Measurements from ENCODE around the gene C6orf89.
"Not testable (repeated sequence)": the region's sequence is repeated elsewhere in the genome, so short reads cannot be mapped to it uniquely, and the experiment has no call there.

Gene C6orf89

GRCh38 chr6:36939005-36939404 is 53.3 kb downstream of the C6orf89 start:
- H4K91ac ChIP-seq (ENCODE audit: low read length); H3K4me3 ChIP-seq (ENCODE audit: insufficient read depth in 1 of 2, low read depth in 1 of 2, low read length in 2 of 2); H3K27ac ChIP-seq (ENCODE audit: low read length, poor library complexity, severe bottlenecking); H3K14ac ChIP-seq (ENCODE audit: low read length in 2 of 2); H2BK120ac ChIP-seq (ENCODE audit: low read depth, low read length); H4K8ac ChIP-seq (ENCODE audit: low read length); H3K18ac ChIP-seq (ENCODE audit: low read depth in 1 of 2, low read length in 2 of 2); H3K9ac ChIP-seq (ENCODE audit: low read length); H3K27me3 ChIP-seq (ENCODE audit: control insufficient read depth in 1 of 2, insufficient read depth in 1 of 2, low read length in 2 of 2); H3K4ac ChIP-seq (ENCODE audit: low read depth in 1 of 2, low read length in 2 of 2); H3K23ac ChIP-seq (ENCODE audit: low read length in 2 of 2); H3K9me3 ChIP-seq (ENCODE audit: control insufficient read depth, low read length); H3K79me1 ChIP-seq (replicated peaks; ENCODE audit: low read length, poor library complexity, severe bottlenecking); DNase-seq; H2BK5ac ChIP-seq (ENCODE audit: low read depth, low read length, poor library complexity, severe bottlenecking); H2BK12ac ChIP-seq (ENCODE audit: low read length in 2 of 2); H3K4me2 ChIP-seq (ENCODE audit: low read length, poor library complexity, severe bottlenecking); H3K36me3 ChIP-seq (ENCODE audit: control insufficient read depth in 1 of 2, insufficient read depth in 2 of 2, low read depth in 1 of 2, low read length in 2 of 2); H2BK15ac ChIP-seq (ENCODE audit: low read depth, poor library complexity, severe bottlenecking); H2AFZ ChIP-seq (ENCODE audit: low read depth, low read length): not testable (repeated sequence)
- Histone ChIP-seq H2AK5ac (ENCODE audit: low read length, severe bottlenecking) (peak overlapping the region; percentile 7), H3K4me1 (ENCODE audit: control insufficient read depth, insufficient read depth, low read depth, low read length) (peaks cover 13% of the 10 kb centered on the region)
- 89% methylated on average over 5 of the region's 5 CpGs for WGBS

- Histone ChIP-seq H4K8ac (ENCODE audit: low read length) (no peak overlapping the region), H2AFZ (ENCODE audit: low read depth, low read length) (no peak overlapping the region), H2BK120ac (ENCODE audit: low read depth, low read length) (no peak overlapping the region), H2BK5ac (ENCODE audit: low read depth, low read length, poor library complexity, severe bottlenecking) (no peak overlapping the region), H3K4me2 (ENCODE audit: low read length, poor library complexity, severe bottlenecking) (no peak overlapping the region), H3K4ac (ENCODE audit: low read depth in 1 of 2, low read length in 2 of 2) (no peak overlapping the region), H3K4me1 (ENCODE audit: control insufficient read depth, insufficient read depth, low read depth, low read length) (peaks cover 13% of the 10 kb centered on the region), H3K9ac (ENCODE audit: low read length) (no peak overlapping the region), H3K27me3 (ENCODE audit: control insufficient read depth in 1 of 2, insufficient read depth in 1 of 2, low read length in 2 of 2) (peaks cover 5 to 7% of the 10 kb centered on the region in 2 experiments), H2BK12ac (ENCODE audit: low read length in 2 of 2) (no peak overlapping the region), H2AK5ac (ENCODE audit: low read length, severe bottlenecking) (no peak overlapping the region), H3K23ac (ENCODE audit: low read length in 2 of 2) (no peak overlapping the region), H3K9me3 (ENCODE audit: control insufficient read depth, low read length) (no peaks in the 10 kb centered on the region), H4K91ac (ENCODE audit: low read length) (no peak overlapping the region), H3K14ac (ENCODE audit: low read length in 2 of 2) (no peak overlapping the region), H3K79me1 (replicated peaks; ENCODE audit: low read length, poor library complexity, severe bottlenecking) (no peaks in the 10 kb centered on the region), H3K4me3 (ENCODE audit: insufficient read depth in 1 of 2, low read depth in 1 of 2, low read length in 2 of 2) (no peak overlapping the region), H3K36me3 (ENCODE audit: control insufficient read depth in 1 of 2, insufficient read depth in 2 of 2, low read depth in 1 of 2, low read length in 2 of 2) (no peaks in the 10 kb centered on the region), H3K27ac (ENCODE audit: low read length, poor library complexity, severe bottlenecking) (no peak overlapping the region), H2BK15ac (ENCODE audit: low read depth, poor library complexity, severe bottlenecking) (no peak overlapping the region), H3K18ac (ENCODE audit: low read depth in 1 of 2, low read length in 2 of 2) (no peak overlapping the region)
- DNase-seq, result no peak
- 96% methylated on average over 10 of the region's 10 CpGs for WGBS
Measured at GRCh38 chr6:36940027-36940426, 54.3 kb downstream of the C6orf89 start.

- not testable (repeated sequence) for H3K23ac ChIP-seq (ENCODE audit: low read length in 2 of 2); H2BK5ac ChIP-seq (ENCODE audit: low read depth, low read length, poor library complexity, severe bottlenecking); H3K36me3 ChIP-seq (ENCODE audit: control insufficient read depth in 1 of 2, insufficient read depth in 2 of 2, low read depth in 1 of 2, low read length in 2 of 2); H2AK5ac ChIP-seq (ENCODE audit: low read length, severe bottlenecking); H3K9ac ChIP-seq (ENCODE audit: low read length); H2BK12ac ChIP-seq (ENCODE audit: low read length in 2 of 2); DNase-seq; H4K8ac ChIP-seq (ENCODE audit: low read length); H3K79me1 ChIP-seq (replicated peaks; ENCODE audit: low read length, poor library complexity, severe bottlenecking); H4K91ac ChIP-seq (ENCODE audit: low read length); H3K4me2 ChIP-seq (ENCODE audit: low read length, poor library complexity, severe bottlenecking); H3K27ac ChIP-seq (ENCODE audit: low read length, poor library complexity, severe bottlenecking); H3K4ac ChIP-seq (ENCODE audit: low read depth in 1 of 2, low read length in 2 of 2); H2BK120ac ChIP-seq (ENCODE audit: low read depth, low read length); H3K18ac ChIP-seq (ENCODE audit: low read depth in 1 of 2, low read length in 2 of 2); H3K27me3 ChIP-seq (ENCODE audit: control insufficient read depth in 1 of 2, insufficient read depth in 1 of 2, low read length in 2 of 2); H3K14ac ChIP-seq (ENCODE audit: low read length in 2 of 2); H2BK15ac ChIP-seq (ENCODE audit: low read depth, poor library complexity, severe bottlenecking); H3K4me3 ChIP-seq (ENCODE audit: insufficient read depth in 1 of 2, low read depth in 1 of 2, low read length in 2 of 2); H2AFZ ChIP-seq (ENCODE audit: low read depth, low read length); H3K9me3 ChIP-seq (ENCODE audit: control insufficient read depth, low read length)
- 92% methylated on average over 27 of the region's 40 CpGs for WGBS
- H3K4me1 ChIP-seq (ENCODE audit: control insufficient read depth, insufficient read depth, low read depth, low read length), result peaks cover 13% of the 10 kb centered on the region
Measured at GRCh38 chr6:36941561-36941960, 55.8 kb downstream of the C6orf89 start.

- peaks cover 13% of the 10 kb centered on the region for H3K4me1 ChIP-seq (ENCODE audit: control insufficient read depth, insufficient read depth, low read depth, low read length)
- not testable (repeated sequence) for H2BK15ac ChIP-seq (ENCODE audit: low read depth, poor library complexity, severe bottlenecking); H2BK120ac ChIP-seq (ENCODE audit: low read depth, low read length); DNase-seq; H3K9me3 ChIP-seq (ENCODE audit: control insufficient read depth, low read length); H3K9ac ChIP-seq (ENCODE audit: low read length); H4K8ac ChIP-seq (ENCODE audit: low read length); H3K36me3 ChIP-seq (ENCODE audit: control insufficient read depth in 1 of 2, insufficient read depth in 2 of 2, low read depth in 1 of 2, low read length in 2 of 2); H4K91ac ChIP-seq (ENCODE audit: low read length); H3K4ac ChIP-seq (ENCODE audit: low read depth in 1 of 2, low read length in 2 of 2); H3K14ac ChIP-seq (ENCODE audit: low read length in 2 of 2); H3K27ac ChIP-seq (ENCODE audit: low read length, poor library complexity, severe bottlenecking); H3K79me1 ChIP-seq (replicated peaks; ENCODE audit: low read length, poor library complexity, severe bottlenecking); H3K23ac ChIP-seq (ENCODE audit: low read length in 2 of 2); H3K4me3 ChIP-seq (ENCODE audit: insufficient read depth in 1 of 2, low read depth in 1 of 2, low read length in 2 of 2); H2AK5ac ChIP-seq (ENCODE audit: low read length, severe bottlenecking); H3K18ac ChIP-seq (ENCODE audit: low read depth in 1 of 2, low read length in 2 of 2); H2BK12ac ChIP-seq (ENCODE audit: low read length in 2 of 2); H2BK5ac ChIP-seq (ENCODE audit: low read depth, low read length, poor library complexity, severe bottlenecking); H2AFZ ChIP-seq (ENCODE audit: low read depth, low read length); H3K27me3 ChIP-seq (ENCODE audit: control insufficient read depth in 1 of 2, insufficient read depth in 1 of 2, low read length in 2 of 2); H3K4me2 ChIP-seq (ENCODE audit: low read length, poor library complexity, severe bottlenecking)
- no CpG with 5 or more reads among the region's 2 CpGs for WGBS
Measured at GRCh38 chr6:36942329-36942728, 56.6 kb downstream of the C6orf89 start.
